ENCODE data around the gene GOT1. TPM values are rescaled to one million over a fixed set of nuclear protein-coding genes. Genes with fewer than 3 reads are reported as not detected.

Gene GOT1
- total and polyA plus RNA-seq, 2 experiments from 2014 or later: 36.8 to 37.7 TPM

DNA sequence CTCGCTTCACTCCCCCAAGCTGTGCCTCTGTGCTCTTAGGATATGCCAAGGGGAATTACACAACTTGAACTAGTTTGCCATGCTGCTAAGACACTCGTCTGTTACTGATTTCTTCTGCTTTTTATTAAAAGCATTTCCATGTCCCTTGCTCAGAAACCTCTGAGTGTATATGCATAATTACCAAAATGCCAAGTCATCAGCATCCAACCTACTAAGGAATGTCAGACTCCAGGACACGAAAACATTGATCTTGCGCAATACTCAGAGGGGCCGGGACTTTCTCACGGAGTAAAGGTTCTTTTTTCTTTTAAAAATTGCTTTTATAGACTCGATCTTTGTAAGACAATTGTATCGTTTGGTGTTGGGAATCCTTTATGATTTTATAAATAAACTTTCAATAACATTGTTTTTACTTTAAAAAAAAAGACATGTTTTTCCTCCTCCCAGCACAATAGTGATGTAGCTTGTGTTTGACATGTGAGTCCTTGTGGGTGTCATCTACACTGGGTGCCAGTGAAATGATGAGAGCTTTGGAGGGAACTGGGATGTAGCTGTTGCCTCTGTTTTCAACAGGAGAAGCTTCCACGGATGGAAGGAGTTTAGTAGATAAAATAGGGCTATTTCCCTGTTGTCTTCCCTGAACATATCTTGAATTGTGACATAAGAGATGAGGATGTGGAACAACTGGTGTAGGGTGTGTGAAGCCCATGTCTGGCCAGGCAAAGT lies 57.7 kb downstream of the GOT1 start:
- Histone ChIP-seq H2AFZ (no peak overlapping the region), H3K27me3 (ENCODE audit: insufficient read depth) (no peaks in the 10 kb centered on the region), H3K4me1 (ENCODE audit: insufficient read depth) (no peaks in the 10 kb centered on the region), H3K27ac (ENCODE audit: low read depth) (no peak overlapping the region), H3K79me2 (replicated peaks; ENCODE audit: insufficient read depth) (no peaks in the 10 kb centered on the region), H4K20me1 (replicated peaks; ENCODE audit: insufficient read depth) (no peaks in the 10 kb centered on the region; the same call in 1 of the 2 replicates), H3K4me3 (no peak overlapping the region), H3K4me2 (no peak overlapping the region), H3K9me2 (ENCODE audit: insufficient read depth) (no peaks in the 10 kb centered on the region), H3F3A (replicated peaks; ENCODE audit: low read depth) (no peaks in the 10 kb centered on the region), H3K36me3 (ENCODE audit: insufficient read depth) (no peaks in the 10 kb centered on the region)
- TF ChIP-seq ZNF114 (CRISPR knock-in tag; IDR thresholded peaks at IDR 0.05) (no peak), POLR2AphosphoS5 (IDR thresholded peaks at IDR 0.05; ENCODE audit: low read depth) (no peak), JUNB (IDR thresholded peaks at IDR 0.05; ENCODE audit: unreplicated experiment) (no peak), NANOG (IDR thresholded peaks at IDR 0.05; ENCODE audit: borderline replicate concordance) (no peak), EZH2 (IDR thresholded peaks at IDR 0.05; ENCODE audit: low read depth, unreplicated experiment) (no peak), EZH2phosphoT487 (IDR thresholded peaks at IDR 0.05; ENCODE audit: unreplicated experiment) (no peak), ZNF331 (CRISPR knock-in tag; IDR thresholded peaks at IDR 0.05; ENCODE audit: low read depth) (no peak), STAT1 (IDR thresholded peaks at IDR 0.05; ENCODE audit: unreplicated experiment) (no peak), CREB1 (CRISPR knock-in tag; IDR thresholded peaks at IDR 0.05; ENCODE audit: low read depth) (no peak)
- TF ChIP-seq, protein P1, sequence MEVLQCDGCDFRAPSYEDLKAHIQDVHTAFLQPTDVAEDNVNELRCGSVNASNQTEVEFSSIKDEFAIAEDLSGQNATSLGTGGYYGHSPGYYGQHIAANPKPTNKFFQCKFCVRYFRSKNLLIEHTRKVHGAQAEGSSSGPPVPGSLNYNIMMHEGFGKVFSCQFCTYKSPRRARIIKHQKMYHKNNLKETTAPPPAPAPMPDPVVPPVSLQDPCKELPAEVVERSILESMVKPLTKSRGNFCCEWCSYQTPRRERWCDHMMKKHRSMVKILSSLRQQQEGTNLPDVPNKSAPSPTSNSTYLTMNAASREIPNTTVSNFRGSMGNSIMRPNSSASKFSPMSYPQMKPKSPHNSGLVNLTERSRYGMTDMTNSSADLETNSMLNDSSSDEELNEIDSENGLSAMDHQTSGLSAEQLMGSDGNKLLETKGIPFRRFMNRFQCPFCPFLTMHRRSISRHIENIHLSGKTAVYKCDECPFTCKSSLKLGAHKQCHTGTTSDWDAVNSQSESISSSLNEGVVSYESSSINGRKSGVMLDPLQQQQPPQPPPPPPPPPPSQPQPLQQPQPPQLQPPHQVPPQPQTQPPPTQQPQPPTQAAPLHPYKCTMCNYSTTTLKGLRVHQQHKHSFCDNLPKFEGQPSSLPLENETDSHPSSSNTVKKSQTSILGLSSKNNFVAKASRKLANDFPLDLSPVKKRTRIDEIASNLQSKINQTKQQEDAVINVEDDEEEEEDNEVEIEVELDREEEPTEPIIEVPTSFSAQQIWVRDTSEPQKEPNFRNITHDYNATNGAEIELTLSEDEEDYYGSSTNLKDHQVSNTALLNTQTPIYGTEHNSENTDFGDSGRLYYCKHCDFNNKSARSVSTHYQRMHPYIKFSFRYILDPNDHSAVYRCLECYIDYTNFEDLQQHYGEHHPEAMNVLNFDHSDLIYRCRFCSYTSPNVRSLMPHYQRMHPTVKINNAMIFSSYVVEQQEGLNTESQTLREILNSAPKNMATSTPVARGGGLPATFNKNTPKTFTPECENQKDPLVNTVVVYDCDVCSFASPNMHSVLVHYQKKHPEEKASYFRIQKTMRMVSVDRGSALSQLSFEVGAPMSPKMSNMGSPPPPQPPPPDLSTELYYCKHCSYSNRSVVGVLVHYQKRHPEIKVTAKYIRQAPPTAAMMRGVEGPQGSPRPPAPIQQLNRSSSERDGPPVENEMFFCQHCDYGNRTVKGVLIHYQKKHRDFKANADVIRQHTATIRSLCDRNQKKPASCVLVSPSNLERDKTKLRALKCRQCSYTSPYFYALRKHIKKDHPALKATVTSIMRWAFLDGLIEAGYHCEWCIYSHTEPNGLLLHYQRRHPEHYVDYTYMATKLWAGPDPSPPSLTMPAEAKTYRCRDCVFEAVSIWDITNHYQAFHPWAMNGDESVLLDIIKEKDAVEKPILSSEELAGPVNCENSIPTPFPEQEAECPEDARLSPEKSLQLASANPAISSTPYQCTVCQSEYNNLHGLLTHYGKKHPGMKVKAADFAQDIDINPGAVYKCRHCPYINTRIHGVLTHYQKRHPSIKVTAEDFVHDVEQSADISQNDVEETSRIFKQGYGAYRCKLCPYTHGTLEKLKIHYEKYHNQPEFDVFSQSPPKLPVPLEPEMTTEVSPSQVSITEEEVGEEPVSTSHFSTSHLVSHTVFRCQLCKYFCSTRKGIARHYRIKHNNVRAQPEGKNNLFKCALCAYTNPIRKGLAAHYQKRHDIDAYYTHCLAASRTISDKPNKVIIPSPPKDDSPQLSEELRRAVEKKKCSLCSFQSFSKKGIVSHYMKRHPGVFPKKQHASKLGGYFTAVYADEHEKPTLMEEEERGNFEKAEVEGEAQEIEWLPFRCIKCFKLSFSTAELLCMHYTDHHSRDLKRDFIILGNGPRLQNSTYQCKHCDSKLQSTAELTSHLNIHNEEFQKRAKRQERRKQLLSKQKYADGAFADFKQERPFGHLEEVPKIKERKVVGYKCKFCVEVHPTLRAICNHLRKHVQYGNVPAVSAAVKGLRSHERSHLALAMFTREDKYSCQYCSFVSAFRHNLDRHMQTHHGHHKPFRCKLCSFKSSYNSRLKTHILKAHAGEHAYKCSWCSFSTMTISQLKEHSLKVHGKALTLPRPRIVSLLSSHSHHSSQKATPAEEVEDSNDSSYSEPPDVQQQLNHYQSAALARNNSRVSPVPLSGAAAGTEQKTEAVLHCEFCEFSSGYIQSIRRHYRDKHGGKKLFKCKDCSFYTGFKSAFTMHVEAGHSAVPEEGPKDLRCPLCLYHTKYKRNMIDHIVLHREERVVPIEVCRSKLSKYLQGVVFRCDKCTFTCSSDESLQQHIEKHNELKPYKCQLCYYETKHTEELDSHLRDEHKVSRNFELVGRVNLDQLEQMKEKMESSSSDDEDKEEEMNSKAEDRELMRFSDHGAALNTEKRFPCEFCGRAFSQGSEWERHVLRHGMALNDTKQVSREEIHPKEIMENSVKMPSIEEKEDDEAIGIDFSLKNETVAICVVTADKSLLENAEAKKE (CRISPR knock-in tag; IDR thresholded peaks at IDR 0.05): no peak
- TF ChIP-seq, protein P2, sequence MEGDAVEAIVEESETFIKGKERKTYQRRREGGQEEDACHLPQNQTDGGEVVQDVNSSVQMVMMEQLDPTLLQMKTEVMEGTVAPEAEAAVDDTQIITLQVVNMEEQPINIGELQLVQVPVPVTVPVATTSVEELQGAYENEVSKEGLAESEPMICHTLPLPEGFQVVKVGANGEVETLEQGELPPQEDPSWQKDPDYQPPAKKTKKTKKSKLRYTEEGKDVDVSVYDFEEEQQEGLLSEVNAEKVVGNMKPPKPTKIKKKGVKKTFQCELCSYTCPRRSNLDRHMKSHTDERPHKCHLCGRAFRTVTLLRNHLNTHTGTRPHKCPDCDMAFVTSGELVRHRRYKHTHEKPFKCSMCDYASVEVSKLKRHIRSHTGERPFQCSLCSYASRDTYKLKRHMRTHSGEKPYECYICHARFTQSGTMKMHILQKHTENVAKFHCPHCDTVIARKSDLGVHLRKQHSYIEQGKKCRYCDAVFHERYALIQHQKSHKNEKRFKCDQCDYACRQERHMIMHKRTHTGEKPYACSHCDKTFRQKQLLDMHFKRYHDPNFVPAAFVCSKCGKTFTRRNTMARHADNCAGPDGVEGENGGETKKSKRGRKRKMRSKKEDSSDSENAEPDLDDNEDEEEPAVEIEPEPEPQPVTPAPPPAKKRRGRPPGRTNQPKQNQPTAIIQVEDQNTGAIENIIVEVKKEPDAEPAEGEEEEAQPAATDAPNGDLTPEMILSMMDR (conservative IDR thresholded peaks at IDR 0.05; ENCODE audit: low read depth in 2 of 2): no peak
- TF ChIP-seq, protein P3, sequence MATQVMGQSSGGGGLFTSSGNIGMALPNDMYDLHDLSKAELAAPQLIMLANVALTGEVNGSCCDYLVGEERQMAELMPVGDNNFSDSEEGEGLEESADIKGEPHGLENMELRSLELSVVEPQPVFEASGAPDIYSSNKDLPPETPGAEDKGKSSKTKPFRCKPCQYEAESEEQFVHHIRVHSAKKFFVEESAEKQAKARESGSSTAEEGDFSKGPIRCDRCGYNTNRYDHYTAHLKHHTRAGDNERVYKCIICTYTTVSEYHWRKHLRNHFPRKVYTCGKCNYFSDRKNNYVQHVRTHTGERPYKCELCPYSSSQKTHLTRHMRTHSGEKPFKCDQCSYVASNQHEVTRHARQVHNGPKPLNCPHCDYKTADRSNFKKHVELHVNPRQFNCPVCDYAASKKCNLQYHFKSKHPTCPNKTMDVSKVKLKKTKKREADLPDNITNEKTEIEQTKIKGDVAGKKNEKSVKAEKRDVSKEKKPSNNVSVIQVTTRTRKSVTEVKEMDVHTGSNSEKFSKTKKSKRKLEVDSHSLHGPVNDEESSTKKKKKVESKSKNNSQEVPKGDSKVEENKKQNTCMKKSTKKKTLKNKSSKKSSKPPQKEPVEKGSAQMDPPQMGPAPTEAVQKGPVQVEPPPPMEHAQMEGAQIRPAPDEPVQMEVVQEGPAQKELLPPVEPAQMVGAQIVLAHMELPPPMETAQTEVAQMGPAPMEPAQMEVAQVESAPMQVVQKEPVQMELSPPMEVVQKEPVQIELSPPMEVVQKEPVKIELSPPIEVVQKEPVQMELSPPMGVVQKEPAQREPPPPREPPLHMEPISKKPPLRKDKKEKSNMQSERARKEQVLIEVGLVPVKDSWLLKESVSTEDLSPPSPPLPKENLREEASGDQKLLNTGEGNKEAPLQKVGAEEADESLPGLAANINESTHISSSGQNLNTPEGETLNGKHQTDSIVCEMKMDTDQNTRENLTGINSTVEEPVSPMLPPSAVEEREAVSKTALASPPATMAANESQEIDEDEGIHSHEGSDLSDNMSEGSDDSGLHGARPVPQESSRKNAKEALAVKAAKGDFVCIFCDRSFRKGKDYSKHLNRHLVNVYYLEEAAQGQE (IDR thresholded peaks at IDR 0.05; ENCODE audit: unreplicated experiment): no peak
- TF ChIP-seq, protein P4, sequence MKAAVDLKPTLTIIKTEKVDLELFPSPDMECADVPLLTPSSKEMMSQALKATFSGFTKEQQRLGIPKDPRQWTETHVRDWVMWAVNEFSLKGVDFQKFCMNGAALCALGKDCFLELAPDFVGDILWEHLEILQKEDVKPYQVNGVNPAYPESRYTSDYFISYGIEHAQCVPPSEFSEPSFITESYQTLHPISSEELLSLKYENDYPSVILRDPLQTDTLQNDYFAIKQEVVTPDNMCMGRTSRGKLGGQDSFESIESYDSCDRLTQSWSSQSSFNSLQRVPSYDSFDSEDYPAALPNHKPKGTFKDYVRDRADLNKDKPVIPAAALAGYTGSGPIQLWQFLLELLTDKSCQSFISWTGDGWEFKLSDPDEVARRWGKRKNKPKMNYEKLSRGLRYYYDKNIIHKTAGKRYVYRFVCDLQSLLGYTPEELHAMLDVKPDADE (IDR thresholded peaks at IDR 0.05): no peak
- peaks cover 5% of the 10 kb centered on the region for H3K27me3 Mint-ChIP-seq (ENCODE audit: insufficient read depth, low read depth, poor library complexity)
- H3K36me3 Mint-ChIP-seq (ENCODE audit: low read depth): no peaks in the 10 kb centered on the region
- no peaks in the 10 kb centered on the region for H3K9me3 Mint-ChIP-seq
- H3K27ac Mint-ChIP-seq: peak overlapping the region; percentile 37; the same call in 1 of the 2 replicates
- peaks cover 6% of the 10 kb centered on the region; the same call in 2 of the 3 replicates for H3K4me1 Mint-ChIP-seq
- ATAC-seq (no peak), DNase-seq (ENCODE audit: low spot score) (no peak)
- H3K4me3 Mint-ChIP-seq: no peak overlapping the region
